Measurements from ENCODE around the gene CLSTN2. TPM values are rescaled to one million over a fixed set of nuclear protein-coding genes. Genes with fewer than 3 reads are reported as not detected.

The CLSTN2 gene
- total RNA-seq, 4 donors from 2014 or later, result 19.5 to 66.7 (median 42.5) TPM

- TF ChIP-seq CTCF (IDR thresholded peaks at IDR 0.05; ENCODE audit: low read depth), result no peak
These were observed 229.2 kb downstream of the CLSTN2 start for GRCh38 chr3:140164156-140164555.

- TF ChIP-seq CTCF (IDR thresholded peaks at IDR 0.05; ENCODE audit: low read depth), result no peak
These were observed 230.1 kb downstream of the CLSTN2 start for GRCh38 chr3:140164922-140165590.

- TF ChIP-seq CTCF (IDR thresholded peaks at IDR 0.05; ENCODE audit: low read depth), result no peak
These were observed 230.8 kb downstream of the CLSTN2 start for GRCh38 chr3:140165781-140166180.

- TF ChIP-seq CTCF (IDR thresholded peaks at IDR 0.05; ENCODE audit: low read depth), result no peak
These were observed 232.0 kb downstream of the CLSTN2 start for GRCh38 chr3:140166861-140167599.

GRCh38 chr3:140167600-140168281, 232.8 kb downstream of the CLSTN2 start:
- TF ChIP-seq CTCF (IDR thresholded peaks at IDR 0.05; ENCODE audit: low read depth), result no peak

GRCh38 chr3:140170612-140171011, 235.6 kb downstream of the CLSTN2 start:
- no peak for TF ChIP-seq CTCF (IDR thresholded peaks at IDR 0.05; ENCODE audit: low read depth)

DNA sequence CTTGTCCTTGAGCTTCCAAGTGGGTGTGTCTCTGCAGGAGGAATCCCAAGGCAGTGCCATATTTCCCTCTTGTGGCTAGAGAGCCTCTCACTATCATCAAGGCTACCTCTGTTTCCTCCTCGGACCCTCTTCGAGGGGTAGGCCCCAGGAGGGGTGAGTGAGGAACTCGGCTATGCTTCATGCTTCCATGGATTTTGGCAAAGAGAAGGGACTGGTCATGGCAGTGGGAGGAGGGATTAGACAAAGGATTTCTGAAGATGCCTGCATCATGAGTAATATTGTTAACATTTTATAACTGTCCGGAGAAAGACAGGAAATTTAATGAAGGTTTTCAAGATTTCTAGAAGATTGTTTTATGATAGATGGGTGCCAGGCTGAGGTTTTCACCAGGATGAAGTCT, 241.5 kb downstream of the CLSTN2 start:
- no peak for TF ChIP-seq CTCF (IDR thresholded peaks at IDR 0.05; ENCODE audit: low read depth)

Measured in subcutaneous adipose tissue (tissue), 4 donors.